Iris pigment epithelial cell (primary cell): Measurements from ENCODE around the gene ISL2.

Experiments
- DNase-seq: peaks from one replicate; pipeline ENCODE4 v3.0.0-alpha.2; 2011; ENCODE audit warnings: low read depth

ISL2 gene

DNA sequence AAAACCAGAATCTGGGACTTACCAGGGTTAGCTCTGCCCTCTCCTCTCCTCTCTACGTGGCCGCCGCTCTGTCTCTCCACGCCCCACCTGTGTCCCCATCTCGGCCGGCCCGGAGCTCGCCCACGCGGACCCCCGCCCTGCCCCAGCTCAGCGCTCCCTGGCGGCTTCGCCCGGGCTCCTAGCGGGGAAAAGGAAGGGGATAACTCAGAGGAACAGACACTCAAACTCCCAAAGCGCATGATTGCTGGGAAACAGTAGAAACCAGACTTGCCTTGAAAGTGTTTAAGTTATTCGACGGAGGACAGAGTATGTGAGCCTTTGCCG lies 5.4 kb downstream of the ISL2 start:
- no peak for DNase-seq

DNA sequence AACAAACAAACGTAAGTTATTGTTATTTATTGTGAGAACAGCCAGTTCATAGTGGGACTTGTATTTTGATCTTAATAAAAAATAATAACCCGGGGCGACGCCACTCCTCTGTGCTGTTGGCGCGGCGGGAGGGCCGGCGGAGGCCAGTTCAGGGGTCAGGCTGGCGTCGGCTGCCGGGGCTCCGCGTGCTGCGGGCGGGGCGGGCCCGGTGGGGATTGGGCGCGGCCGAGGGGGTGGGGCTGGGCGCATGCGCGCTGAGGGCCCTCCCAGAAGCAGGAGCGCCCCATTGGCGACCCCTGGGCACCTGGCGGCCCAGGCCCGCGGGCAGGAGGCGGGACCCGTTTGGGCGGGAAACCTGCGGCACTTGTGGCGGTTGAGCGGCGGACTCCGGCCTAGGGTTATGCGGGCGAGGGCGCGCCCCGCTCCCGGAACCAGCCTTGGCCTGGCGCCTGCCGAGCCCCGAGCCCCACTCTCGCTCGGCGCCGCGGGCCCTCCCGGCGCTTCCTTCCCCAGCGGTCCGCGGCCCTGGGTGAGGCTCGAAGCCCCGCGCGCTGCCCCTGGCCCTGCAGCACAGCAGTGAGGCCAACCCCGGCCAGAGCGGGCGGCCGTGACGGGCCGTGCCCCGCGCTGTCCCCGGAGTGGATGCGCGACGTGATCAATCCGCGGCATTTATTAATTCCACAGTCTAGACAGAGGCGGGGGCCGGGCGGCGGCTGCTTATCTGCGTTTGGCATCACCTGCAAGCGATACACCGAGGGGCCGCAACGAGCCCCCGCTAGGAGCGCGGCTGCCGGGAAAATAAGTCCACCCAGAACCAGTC lies 6.0 kb downstream of the ISL2 start:
- DNase-seq = no peak

DNA sequence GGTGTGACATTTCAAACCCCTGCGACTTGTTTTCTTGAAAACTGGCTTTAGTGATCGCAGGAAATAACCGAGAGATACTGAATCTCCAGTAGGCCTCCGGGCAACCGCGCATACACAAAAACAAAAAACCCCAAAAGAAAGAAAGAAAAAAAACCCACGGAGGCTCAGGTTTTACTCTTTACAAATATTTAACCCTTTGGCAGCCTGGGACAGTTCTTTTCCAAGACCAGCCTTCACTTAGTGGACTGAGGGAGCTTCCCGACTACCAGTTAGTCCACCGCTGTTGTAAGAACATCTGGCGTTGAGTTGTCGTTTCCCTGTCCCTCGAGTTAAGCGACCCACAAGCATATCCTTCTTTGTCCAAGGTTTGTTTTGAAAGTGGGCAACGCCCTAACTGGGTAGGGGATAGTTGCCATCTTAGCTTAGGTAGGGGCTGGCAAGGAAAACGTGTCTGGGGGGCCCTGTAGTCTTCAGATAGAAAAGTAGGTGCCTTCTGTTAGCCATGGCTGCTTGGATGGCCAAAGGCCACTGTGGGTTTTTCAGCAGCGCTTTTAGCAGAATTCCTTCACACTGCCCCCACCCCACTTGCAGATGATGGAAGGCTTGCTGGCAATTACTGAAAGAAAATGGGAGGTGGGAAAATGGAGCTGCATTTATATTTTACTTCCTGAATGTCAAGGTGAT lies 6.9 kb downstream of the ISL2 start:
- no peak for DNase-seq

DNA sequence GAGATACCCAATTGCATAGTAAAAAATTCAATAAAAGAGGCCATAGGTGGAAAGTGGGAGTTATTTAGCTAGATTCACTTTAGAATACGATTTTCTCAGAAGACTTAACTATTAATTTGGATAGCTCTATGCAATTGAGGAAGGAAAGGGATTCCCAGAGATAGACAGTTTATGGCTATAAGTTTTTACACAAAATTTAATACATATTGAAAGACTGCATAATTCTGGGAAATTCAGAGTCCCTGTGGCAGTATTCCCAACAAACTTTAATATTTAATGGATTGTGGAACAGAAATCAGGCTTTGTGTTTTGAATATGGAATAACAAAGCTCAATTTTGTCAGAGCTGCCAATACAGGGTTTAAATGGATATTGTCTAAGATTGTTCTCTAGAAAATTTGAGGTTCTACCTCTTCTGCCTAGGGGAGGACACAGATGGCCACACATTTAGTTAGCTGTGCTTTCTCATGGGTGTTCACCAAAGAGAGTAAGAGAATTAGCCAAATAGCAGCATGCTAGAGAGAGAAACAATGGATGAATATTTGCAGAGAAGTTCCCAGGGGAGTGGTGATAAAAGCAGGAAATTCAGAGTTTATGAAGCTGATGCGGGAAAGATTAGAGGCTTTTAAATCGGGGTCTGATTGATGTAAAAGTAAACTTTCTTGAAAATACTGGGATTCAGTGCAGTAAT lies 8.5 kb downstream of the ISL2 start:
- no peak for DNase-seq

DNA sequence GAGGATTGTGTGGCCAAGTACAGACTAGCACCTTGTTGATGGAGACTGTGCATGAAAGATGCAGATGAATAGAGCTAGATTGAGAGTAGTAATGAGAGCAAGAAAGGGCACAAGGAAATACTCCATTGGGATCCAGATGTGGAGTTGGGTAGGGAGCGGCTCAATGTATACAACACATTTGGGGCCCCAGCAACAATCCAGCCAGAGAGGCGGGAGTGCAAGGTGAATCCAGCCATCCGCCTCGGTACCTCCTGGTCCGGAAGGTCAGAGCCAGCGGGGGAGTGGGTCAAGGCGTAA lies 9.0 kb downstream of the ISL2 start:
- DNase-seq = no peak

DNA sequence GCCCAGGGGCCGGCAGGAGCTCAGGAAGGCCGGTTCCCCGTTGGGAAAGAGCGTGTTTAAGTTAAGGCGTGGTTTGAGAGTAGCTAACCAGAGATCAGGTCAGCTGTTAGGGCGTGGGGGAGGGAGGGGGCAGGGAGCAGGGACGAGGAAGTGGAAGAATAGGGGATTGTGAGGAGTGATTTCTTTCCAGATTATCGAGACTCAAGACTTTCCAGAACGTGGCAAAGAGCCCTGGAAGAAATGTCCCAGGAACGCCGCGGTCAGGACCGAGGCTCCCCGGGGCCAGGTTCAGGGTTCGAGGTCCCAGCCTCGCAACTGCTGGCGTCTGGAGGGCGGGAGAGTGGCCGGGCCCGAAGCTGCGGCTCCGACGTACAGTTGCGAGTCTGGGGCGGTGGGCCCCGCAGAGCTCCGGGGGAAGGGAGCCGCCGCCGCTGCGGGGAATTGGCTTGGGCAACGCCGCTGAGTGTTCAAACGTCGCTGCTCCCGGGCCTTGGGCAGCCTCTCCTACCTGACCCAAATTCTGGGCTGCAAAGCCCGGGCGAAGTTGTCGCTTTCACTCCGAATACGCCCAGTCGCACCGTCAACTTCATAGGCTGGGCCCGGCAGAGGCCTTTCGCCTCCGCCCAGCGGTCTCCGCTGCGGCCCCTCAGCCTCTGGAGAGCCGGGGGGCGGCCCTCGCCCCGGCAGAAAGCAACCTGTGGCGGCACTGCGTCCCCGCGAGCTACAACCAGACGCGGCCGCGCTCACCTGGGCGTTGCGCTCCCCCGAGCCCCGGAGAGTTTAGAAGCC lies 9.5 kb downstream of the ISL2 start:
- DNase-seq = no peak

DNA sequence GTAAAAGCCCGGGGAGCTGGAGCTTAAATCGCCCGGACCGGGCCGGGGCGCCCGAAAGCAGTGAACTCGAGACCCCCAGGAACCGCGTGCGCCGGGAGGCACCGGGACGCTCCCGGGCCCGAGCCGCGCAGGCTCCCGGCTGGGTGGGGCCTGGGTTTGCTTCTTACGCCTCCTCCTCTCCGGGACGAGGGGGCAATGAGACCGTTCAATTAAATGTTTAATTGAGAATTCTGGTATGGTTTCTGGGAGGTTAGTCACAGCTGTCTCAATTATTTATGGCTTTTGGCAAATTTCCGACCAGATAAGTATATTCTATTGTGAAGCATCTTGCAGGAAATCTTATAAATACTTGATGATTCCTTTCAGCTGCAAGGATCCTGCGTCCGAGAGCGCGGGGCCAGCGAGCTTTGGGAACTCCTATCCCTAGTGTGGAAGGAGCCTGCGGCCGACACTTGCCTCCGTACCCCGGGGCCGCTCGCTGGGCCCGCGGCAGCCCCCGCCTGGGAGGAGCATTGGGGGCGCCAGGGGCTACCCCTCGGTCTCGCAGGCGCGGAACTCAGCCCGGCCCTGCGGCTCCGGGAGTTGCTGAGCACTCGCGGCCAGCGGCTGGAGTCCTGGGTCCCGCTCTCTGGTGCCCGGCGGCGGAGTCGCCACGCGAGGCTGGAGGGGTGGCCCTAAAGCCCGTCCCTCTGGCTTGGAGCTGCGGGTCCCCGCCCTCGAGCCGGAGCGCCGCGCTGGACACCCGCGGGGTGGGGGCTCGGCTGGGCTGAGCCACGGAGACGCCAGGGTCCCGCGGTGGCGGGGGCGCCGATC lies 10.3 kb downstream of the ISL2 start:
- no peak for DNase-seq

DNA sequence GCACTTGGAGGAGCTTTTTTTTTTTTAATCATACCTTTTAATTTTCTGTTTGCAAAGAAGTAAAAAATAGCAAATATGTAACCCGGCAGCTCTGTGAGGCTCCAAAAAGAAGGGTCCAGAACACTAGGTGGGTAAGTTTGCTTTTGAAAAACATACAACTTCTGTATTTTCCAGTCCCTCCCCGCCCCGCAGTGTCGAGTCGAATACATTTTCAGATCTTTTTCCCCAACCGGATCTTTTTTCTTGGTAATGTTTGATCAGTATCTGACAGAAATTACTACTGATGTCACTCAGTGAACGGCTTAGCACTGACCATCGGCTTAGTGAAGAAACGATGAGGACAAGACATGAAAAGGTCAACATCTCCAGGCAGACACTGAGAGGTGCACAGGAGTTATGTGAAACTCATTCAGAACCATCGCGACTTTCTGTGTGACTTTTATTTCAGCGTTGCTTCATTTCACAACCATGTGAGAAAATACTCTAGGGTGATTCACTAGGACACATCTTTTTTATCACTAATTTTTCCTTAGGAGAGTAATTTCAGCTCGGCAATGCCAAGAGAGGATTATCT lies 11.0 kb downstream of the ISL2 start:
- DNase-seq = no peak

DNA sequence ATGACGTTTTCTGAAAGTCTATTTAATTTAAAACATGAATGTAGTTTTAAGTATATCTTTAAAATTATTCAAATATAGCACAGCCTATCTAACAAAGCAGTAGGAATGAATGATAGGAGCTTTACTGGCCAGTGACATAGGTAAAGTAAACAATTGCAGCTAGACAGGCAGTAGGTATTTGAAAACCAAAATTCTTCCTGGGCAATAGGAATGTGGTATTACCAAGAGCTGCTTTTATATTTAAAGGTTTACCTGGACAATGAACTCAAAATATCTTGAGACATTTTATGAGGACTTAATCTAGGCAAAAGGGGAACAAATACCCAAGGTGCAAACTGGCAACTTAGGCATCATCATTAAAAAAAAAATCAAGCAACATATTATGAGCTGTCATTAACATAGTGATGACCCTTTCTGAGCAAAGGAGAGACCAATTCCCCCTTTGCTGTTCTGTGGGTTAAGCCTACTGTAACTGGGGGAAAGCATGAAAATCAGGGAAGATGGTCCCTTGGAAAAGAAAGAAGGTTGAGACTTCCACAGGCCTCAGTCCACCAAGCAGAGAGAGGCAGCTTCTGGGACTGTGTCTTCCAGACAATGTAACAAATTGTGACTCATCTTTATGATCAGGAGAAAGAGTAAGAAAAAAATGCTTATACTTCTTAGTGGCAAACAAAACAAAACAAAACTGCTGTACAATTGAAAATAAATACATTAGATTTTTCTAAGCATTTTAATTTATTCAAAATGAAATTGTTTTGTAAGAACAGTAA lies 12.9 kb downstream of the ISL2 start:
- no peak for DNase-seq

DNA sequence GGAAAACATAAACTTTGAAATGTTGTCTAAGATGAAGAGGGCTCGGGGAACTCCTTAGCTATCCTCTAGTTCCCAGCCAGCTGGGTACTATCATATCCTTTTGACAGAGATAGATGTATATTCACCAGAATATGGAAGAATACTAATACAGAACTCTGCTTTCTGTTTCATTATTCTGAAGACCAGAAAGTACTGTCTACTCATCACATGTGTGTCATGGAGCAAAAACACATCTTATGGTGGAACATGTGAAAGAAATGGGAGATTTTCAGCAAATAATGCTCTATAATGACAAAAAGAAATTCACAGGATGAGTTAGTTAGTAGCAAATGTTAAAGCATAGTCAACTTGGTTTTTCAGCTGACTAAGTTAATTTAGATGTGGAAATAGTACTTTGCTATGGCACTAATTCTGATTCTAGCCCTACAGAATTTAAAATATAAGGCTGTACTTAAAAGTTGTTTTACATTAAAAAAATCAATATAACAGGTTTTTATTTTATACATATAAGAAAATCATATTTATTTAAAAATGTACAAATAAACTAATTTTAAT lies 16.5 kb downstream of the ISL2 start:
- DNase-seq = no peak

DNA sequence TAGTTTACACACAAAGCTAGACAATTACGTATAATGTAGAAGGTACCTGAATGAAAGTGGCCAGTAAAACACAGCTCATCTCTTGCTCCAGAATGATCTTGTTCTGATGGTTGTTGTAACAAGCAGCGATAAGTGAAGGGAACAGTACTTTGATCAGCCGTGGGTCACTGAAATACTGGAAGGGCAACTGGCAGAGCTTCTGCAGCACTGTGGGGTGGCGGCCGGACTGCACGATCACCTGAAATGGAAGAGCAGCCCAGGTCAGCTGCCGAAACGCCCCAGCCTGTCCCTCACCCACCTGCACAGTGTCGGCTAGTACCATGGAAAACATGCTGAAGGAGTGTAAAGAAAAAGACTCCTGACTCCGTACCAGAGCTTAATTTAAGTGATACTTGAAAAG lies 17.3 kb downstream of the ISL2 start:
- no peak for DNase-seq

DNA sequence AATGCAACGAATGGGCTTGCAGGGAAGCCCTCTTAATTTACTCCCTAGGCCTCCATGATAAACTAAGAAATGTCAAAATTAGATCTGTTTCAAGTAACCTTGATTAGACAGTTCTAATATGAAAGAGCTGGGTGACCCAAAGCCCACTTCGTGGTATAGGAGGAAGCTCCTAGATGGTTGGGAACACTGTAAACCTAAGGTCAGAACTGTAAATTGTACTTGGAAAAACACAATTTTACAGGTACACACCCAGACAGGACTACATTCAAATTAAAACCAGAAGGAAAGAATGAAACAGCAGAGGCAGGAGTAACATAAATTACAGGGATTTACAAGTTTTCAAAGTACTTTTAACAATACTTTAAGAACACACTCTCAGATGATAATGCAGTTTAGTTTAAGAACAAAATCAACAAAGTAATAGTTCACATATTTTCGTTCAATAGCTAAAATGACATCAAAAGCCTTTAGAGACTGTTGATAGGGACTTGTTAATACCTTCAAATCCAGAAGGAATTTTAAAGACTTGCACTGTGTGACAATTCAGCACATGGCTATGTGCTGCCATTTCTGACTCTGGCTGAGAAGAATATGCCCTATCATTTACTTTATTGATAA lies 18.4 kb downstream of the ISL2 start:
- no peak for DNase-seq

DNA sequence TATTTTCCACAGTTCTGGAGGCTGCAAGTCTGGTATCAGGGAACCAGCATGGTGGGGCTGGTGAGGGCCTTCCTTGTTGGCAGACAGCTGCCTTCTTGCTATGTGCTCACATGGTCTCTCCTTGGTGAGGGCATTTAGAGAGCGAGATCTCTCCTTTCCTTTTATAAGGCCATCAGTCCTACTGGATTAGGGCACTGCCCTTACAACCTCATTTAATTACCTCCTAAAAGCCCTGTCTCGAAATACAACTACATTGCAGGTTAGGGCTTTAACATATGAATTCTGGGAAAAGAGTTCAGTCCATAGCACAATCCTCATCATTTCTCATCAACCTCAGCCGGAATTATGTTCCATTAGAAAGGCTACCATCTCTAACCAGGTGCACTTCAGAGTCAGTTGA lies 21.9 kb downstream of the ISL2 start:
- no peak for DNase-seq

DNA sequence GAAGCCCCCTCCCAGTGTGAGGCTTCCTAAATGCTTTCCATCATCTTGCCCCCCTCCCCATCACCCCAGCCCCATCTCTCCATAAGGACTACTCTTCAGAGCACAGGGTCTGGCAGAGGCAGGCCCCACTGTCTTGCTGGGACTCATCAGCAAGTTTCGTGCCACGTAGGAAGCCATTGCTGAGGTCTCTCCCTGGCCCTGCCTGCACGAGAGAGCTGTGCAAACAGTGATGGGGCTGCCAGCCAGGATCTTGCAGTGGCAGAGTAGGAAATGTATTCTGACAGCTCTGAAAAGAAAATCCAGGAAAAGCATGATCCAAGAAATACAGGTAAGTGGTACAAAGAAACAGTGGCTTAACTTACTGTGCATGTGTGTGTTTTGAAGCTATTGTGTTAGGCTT lies 22.6 kb downstream of the ISL2 start:
- DNase-seq = no peak

DNA sequence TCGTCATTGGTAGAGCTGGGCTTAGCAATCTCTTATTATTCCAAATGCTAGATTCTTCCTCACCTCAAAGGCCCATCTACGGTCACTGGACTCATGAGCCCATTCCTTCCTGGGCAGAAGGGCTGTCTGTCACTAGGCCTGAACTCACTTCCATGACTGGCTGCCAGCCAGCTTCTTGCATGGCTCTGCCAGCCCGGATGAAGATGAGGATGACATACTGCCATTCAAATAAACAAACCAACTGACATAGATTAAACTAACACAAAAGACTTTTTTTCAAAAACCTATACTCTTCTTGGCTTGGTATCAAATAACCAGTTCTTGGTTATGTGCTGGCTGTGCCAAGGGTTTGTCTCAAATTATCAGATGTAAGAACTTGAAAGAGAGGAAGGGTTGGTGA lies 23.8 kb downstream of the ISL2 start:
- DNase-seq = no peak

DNA sequence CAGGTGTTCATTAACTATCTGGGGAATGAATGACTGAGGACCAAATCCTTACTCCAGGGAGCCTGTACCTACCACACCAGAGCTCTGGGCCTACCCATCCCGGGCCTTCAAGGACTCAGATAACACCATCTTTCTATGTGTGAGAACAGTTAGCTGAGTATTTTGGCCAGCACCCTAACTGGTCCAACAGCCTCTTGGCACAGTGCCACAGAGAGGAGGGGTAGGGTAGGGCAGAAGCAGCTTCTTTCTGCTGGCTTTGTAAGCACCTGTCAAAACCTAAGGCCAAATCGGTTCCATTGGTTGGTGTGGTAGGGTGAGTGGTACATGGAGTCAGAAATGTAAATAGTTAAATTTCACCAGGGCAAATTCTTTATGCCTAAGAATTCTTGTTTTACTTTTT lies 26.7 kb downstream of the ISL2 start:
- DNase-seq = no peak

DNA sequence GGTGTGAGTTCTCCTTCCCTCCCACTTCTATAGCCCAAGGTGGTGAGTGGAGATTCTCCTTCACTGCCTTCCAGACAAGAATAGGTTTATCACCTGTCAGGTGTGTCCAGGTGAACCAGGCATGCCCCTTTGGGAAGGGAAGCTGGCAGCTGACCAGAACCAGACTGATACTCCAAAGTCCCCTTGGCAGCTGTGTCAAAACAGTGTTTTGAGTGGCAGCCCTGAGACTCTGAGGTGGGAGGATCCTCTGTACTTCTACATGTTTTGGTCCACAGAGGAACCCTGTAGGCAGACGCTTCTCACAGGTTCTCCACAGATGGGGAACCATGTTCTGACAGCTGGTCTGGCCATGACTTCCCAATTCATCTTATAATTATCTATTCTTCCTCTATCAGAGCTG lies 30.1 kb downstream of the ISL2 start:
- no peak for DNase-seq

DNA sequence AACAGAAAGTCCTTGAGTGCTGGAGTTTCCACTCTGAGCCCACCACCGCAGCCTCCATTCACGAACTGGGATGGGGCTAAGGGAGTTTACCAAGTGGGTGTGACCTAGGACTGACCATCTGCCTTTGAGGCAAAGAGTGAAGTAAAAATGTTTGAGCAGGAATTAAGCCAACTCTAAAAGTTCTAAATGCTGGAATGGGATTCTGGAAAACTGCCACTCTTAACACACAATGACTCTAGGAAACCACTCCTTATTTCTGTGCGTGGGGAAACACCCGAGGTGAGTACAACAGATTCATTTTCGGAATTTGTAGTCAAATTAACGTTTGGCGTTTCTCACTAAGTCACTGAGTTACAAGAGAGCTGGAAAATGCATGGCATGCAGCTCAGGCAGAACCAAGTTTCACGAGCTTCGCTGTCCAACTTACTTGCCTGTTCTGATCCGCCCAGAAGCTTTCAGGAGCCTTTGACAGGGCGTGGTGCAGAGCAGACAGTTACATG lies 31.6 kb downstream of the ISL2 start:
- no peak for DNase-seq

DNA sequence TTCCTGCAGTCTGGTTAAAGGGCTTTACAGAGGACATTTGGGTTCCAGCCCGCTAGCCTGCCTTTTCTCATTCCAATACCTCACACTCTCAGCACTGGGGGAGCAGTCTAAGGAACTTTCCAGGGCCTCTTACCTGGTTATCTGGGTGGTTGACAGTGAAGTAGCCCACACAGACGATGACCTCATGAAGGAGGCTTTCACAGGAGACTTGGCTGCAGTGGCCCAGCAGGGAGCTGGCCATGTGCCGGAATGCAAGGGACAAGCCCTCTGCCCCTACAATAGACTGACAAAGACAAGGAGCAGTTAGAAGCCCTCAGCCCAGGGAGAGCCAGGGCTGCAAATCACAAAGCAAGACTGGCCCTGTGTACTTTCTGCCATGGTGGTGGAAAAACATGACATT lies 39.5 kb downstream of the ISL2 start:
- DNase-seq = no peak

DNA sequence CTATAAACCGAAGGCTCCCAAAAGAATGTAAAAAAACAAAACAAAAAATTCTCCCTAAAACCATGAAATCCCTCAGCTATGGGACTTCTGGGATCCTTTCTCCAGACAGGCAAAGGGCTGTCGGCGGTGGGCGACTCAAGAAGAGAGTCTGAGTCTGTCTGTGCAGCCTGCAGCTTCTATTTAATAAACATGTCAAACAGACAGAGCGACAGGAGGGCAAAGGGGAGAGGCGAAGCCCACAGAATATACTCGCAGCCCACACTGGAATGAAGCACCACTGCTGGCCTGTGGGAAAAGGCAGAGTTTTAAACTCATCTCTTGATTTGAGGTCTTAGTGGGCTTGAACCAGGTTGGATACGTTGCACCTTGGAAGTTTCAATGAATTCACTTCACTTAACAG lies 40.2 kb downstream of the ISL2 start:
- DNase-seq = no peak
